ENCODE data around the gene ZNF500.
"Not testable (repeated sequence)": the region's sequence is repeated elsewhere in the genome, so short reads cannot be mapped to it uniquely, and the experiment has no call there.

Gene ZNF500

GRCh38 chr16:4744555-4745273 is 22.2 kb downstream of the ZNF500 start:
- no peak for DNase-seq (ENCODE audit: low spot score)

GRCh38 chr16:4743226-4743878 is 23.6 kb downstream of the ZNF500 start:
- DNase-seq (ENCODE audit: low spot score), result no peak

- DNase-seq (ENCODE audit: low spot score), result not testable (repeated sequence)
Observed at GRCh38 chr16:4738370-4738769, 28.6 kb downstream of the ZNF500 start.

- no peak for DNase-seq (ENCODE audit: low spot score)
Observed at GRCh38 chr16:4737545-4737944, 29.4 kb downstream of the ZNF500 start.

GRCh38 chr16:4736546-4736945 is 30.4 kb downstream of the ZNF500 start:
- DNase-seq (ENCODE audit: low spot score), result no peak

- peak; percentile 92 for DNase-seq (ENCODE audit: low spot score)
Observed at GRCh38 chr16:4734730-4735535, 32.0 kb downstream of the ZNF500 start.

GRCh38 chr16:4734063-4734729 is 32.8 kb downstream of the ZNF500 start, which contains the start of the genes ANKS3 and DNAAF8:
Gene ANKS3 (minus strand): TSS chr16:4734271. CDS start chr16:4730149, 4,122 bp downstream.
Gene DNAAF8 (plus strand): TSS chr16:4734537. CDS start chr16:4736515, 1,978 bp downstream.
- peak; percentile 82 for DNase-seq (ENCODE audit: low spot score)

GRCh38 chr16:4733747-4734062 is 33.3 kb downstream of the ZNF500 start:
- DNase-seq (ENCODE audit: low spot score), result no peak

- no peak for DNase-seq (ENCODE audit: low spot score)
Observed at GRCh38 chr16:4733211-4733742, 33.7 kb downstream of the ZNF500 start.

GRCh38 chr16:4729876-4730275 is 37.1 kb downstream of the ZNF500 start:
- DNase-seq (ENCODE audit: low spot score), result no peak

GRCh38 chr16:4728676-4729075 is 38.3 kb downstream of the ZNF500 start:
- no peak for DNase-seq (ENCODE audit: low spot score)

- no peak for DNase-seq (ENCODE audit: low spot score)
Observed at GRCh38 chr16:4726616-4727015, 40.3 kb downstream of the ZNF500 start.

GRCh38 chr16:4724661-4725270 is 42.2 kb downstream of the ZNF500 start:
- no peak for DNase-seq (ENCODE audit: low spot score)

- DNase-seq (ENCODE audit: low spot score), result no peak
Observed at GRCh38 chr16:4723071-4723767, 43.7 kb downstream of the ZNF500 start.

GRCh38 chr16:4718466-4718865 is 48.5 kb downstream of the ZNF500 start:
- DNase-seq (ENCODE audit: low spot score), result no peak

- DNase-seq (ENCODE audit: low spot score), result no peak
Observed at GRCh38 chr16:4714996-4715395, 52.0 kb downstream of the ZNF500 start.

GRCh38 chr16:4713663-4714501 is 53.1 kb downstream of the ZNF500 start:
- no peak for DNase-seq (ENCODE audit: low spot score)

GRCh38 chr16:4709481-4709880 is 57.5 kb downstream of the ZNF500 start:
- no peak for DNase-seq (ENCODE audit: low spot score)

GRCh38 chr16:4706871-4707270 is 60.1 kb downstream of the ZNF500 start:
- no peak for DNase-seq (ENCODE audit: low spot score)

GRCh38 chr16:4704913-4705312 is 62.0 kb downstream of the ZNF500 start:
- DNase-seq (ENCODE audit: low spot score), result no peak
